ENCODE results near the gene BABAM2. TPM values are rescaled to one million over a fixed set of nuclear protein-coding genes. Genes with fewer than 3 reads are reported as not detected.

BABAM2 gene
- total RNA-seq, 1 experiment from 2014 or later: 46.1 TPM

DNA sequence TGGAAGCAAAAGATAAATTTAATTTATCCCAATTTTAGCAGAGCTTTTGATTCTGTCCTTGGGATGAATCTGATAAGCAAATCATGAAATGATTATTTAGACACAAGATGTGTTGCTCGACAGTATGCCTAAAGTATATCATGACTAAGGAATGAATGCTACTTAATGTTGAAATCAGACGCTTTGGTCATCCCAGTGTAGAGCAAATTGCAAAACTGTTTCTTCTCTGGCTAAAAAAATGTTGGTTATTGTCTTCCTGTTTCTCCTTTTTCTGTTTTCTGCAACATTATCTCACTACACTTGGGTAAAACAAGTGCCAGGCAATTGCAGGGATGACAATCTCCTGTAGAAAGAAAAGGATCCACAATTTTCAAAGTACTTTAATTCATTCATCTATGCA, 66.4 kb downstream of the BABAM2 start:
- Histone ChIP-seq H3K36me3 (ENCODE audit: low read depth) (peaks cover 11% of the 10 kb centered on the region; the same call in 1 of the 2 replicates), H3K4me2 (peak overlapping the region; percentile 65), H3K9me3 (ENCODE audit: insufficient read depth, low read depth) (peaks cover 4% of the 10 kb centered on the region), H3K4me1 (replicated peaks; ENCODE audit: insufficient read depth) (peaks cover 66% of the 10 kb centered on the region), H3K27ac (peak overlapping the region; percentile 88), H2AFZ (no peak overlapping the region), H3F3A (ENCODE audit: insufficient read depth, low read depth) (peaks cover 53% of the 10 kb centered on the region), H4K20me1 (ENCODE audit: insufficient read depth) (no peaks in the 10 kb centered on the region), H3K4me3 (no peak overlapping the region), H3K27me3 (ENCODE audit: insufficient read depth, low read depth) (no peaks in the 10 kb centered on the region), H3K79me2 (ENCODE audit: low read depth) (peaks cover 47% of the 10 kb centered on the region), H3K9me2 (ENCODE audit: insufficient read depth) (no peaks in the 10 kb centered on the region)
- no TSS peak for BruUV-seq (replicated peaks)
- peak in 1 of 2 experiments; percentile 61 for DNase-seq
- ChIA-PET CTCF (interaction anchor here (0.6 kb wide), 2 partner anchors 526 to 611 kb away, joined by 3 to 4 read pairs; no protein-coding TSS in a partner anchor), POLR2A (ENCODE audit: unreplicated experiment) (no interaction called here)
- intact Hi-C loops (cut with micrococcal nuclease; ENCODE audit: unreplicated experiment): loop anchor here (5.0 to 10.0 kb wide), 2 partner anchors 205 to 252 kb away; no protein-coding TSS in a partner anchor
- TF ChIP-seq, protein P1, sequence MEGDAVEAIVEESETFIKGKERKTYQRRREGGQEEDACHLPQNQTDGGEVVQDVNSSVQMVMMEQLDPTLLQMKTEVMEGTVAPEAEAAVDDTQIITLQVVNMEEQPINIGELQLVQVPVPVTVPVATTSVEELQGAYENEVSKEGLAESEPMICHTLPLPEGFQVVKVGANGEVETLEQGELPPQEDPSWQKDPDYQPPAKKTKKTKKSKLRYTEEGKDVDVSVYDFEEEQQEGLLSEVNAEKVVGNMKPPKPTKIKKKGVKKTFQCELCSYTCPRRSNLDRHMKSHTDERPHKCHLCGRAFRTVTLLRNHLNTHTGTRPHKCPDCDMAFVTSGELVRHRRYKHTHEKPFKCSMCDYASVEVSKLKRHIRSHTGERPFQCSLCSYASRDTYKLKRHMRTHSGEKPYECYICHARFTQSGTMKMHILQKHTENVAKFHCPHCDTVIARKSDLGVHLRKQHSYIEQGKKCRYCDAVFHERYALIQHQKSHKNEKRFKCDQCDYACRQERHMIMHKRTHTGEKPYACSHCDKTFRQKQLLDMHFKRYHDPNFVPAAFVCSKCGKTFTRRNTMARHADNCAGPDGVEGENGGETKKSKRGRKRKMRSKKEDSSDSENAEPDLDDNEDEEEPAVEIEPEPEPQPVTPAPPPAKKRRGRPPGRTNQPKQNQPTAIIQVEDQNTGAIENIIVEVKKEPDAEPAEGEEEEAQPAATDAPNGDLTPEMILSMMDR (conservative IDR thresholded peaks at IDR 0.05): no peak
- no peak for TF ChIP-seq EZH2 (IDR thresholded peaks at IDR 0.05; ENCODE audit: low read depth)

DNA sequence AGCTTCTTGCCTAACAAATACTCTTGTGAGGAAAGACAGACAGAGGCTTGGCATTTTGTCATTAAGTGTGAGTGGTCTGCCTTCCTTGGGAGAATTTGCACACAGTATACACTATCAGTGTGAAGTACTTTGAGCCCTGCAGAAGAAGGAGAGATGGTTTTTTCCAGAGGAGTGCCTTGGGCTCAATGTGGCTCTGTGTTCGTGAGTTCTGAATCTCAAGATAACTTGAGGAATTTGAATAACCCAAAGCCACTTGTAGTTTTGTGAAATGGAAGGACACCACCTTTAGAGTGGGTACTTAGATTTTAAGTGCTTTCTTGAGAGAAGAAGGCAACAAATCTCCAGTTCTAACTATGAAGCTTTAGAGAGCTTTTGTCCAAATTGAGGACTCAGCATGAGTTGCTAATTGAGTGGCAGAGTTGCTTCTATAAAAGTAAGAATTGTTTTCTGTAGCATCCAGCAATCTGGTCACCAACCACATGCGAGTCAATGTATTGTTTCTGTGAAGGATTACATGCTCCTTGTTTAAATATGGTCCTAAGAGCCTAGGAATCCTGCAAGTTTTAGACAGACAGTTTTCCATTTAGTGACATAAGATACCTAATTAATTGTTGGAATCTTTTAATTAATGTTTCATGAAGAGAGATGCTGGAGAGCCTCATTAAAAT, 68.3 kb downstream of the BABAM2 start:
- no peak for TF ChIP-seq EZH2 (IDR thresholded peaks at IDR 0.05; ENCODE audit: low read depth)
- TF ChIP-seq, protein P1 (conservative IDR thresholded peaks at IDR 0.05): no peak
- intact Hi-C loops (cut with micrococcal nuclease; ENCODE audit: unreplicated experiment): loop anchor here (5.0 to 10.0 kb wide), 2 partner anchors 207 to 254 kb away; no protein-coding TSS in a partner anchor
- Histone ChIP-seq H4K20me1 (ENCODE audit: insufficient read depth) (no peaks in the 10 kb centered on the region), H2AFZ (no peak overlapping the region), H3K79me2 (ENCODE audit: low read depth) (peaks cover 28% of the 10 kb centered on the region), H3K9me3 (ENCODE audit: insufficient read depth, low read depth) (no peaks in the 10 kb centered on the region; the same call in 1 of the 2 replicates), H3F3A (ENCODE audit: insufficient read depth, low read depth) (peaks cover 39% of the 10 kb centered on the region), H3K27ac (no peak overlapping the region), H3K27me3 (ENCODE audit: insufficient read depth, low read depth) (no peaks in the 10 kb centered on the region), H3K4me1 (replicated peaks; ENCODE audit: insufficient read depth) (peaks cover 58% of the 10 kb centered on the region), H3K4me2 (no peak overlapping the region), H3K4me3 (no peak overlapping the region), H3K36me3 (ENCODE audit: low read depth) (0 out of 2 replicates have a peak, but pooled peaks cover 5% of the 10 kb centered on the region), H3K9me2 (ENCODE audit: insufficient read depth) (no peaks in the 10 kb centered on the region)
- BruUV-seq (replicated peaks): no TSS peak
- DNase-seq: no peak
- POLR2A ChIA-PET (ENCODE audit: unreplicated experiment): interaction anchor here (0.6 kb wide), 1 partner anchor 68 kb away, joined by 3 read pairs; no protein-coding TSS in a partner anchor
- CTCF ChIA-PET: no interaction called here

GRCh38 chr2:27959496-27959895, 69.0 kb downstream of the BABAM2 start:
- H3K4me2 ChIP-seq: no peak overlapping the region
- CTCF ChIA-PET: no interaction called here

More at GRCh38 chr2:27959496-27959895, 69.0 kb downstream of the BABAM2 start:
- Histone ChIP-seq H3K4me1 (replicated peaks; ENCODE audit: insufficient read depth) (peaks cover 52% of the 10 kb centered on the region), H4K20me1 (ENCODE audit: insufficient read depth) (no peaks in the 10 kb centered on the region), H3K4me3 (no peak overlapping the region), H3K36me3 (ENCODE audit: low read depth) (0 out of 2 replicates have a peak, but pooled peaks cover 5% of the 10 kb centered on the region), H3K27me3 (ENCODE audit: insufficient read depth, low read depth) (no peaks in the 10 kb centered on the region), H2AFZ (no peak overlapping the region), H3K27ac (no peak overlapping the region), H3K9me3 (ENCODE audit: insufficient read depth, low read depth) (no peaks in the 10 kb centered on the region; the same call in 1 of the 2 replicates), H3F3A (ENCODE audit: insufficient read depth, low read depth) (peaks cover 32% of the 10 kb centered on the region), H3K79me2 (ENCODE audit: low read depth) (peaks cover 25% of the 10 kb centered on the region), H3K9me2 (ENCODE audit: insufficient read depth) (no peaks in the 10 kb centered on the region)
- no TSS peak for BruUV-seq (replicated peaks)
- POLR2A ChIA-PET (ENCODE audit: unreplicated experiment): no interaction called here
- TF ChIP-seq, protein P1 (conservative IDR thresholded peaks at IDR 0.05): no peak
- intact Hi-C loops (cut with micrococcal nuclease; ENCODE audit: unreplicated experiment): loop anchor here (5.0 to 10.0 kb wide), 2 partner anchors 207 to 255 kb away; no protein-coding TSS in a partner anchor
- DNase-seq: no peak
